Cardiac fibroblast (primary cell): ENCODE results near the gene TRIM69.

Experiments used
- DNase-seq, 2 donors: peaks; one replicate each; pipeline versions ENCODE4 v3.0.0 to v3.0.0-alpha.2; 2010; ENCODE audit warnings: low read depth in 2 of 2
- H3K4me3 ChIP-seq, 2 donors: replicated peaks in 1 of 2; 1 replicate in 1 of 2; 2 replicates in 1 of 2; pipeline ENCODE4 v1.5.1; 2011; ENCODE audit warnings: low read depth in 2 of 2, low read length in 2 of 2, mild to moderate bottlenecking in 2 of 2, moderate library complexity in 1 of 2
- TF ChIP-seq, protein P1 (sequence below): IDR thresholded peaks from one replicate; pipeline ENCODE4 v1.5.1; 2011; ENCODE audit warnings: low read depth, mild to moderate bottlenecking, low read length, inconsistent platforms

Gene TRIM69

DNA sequence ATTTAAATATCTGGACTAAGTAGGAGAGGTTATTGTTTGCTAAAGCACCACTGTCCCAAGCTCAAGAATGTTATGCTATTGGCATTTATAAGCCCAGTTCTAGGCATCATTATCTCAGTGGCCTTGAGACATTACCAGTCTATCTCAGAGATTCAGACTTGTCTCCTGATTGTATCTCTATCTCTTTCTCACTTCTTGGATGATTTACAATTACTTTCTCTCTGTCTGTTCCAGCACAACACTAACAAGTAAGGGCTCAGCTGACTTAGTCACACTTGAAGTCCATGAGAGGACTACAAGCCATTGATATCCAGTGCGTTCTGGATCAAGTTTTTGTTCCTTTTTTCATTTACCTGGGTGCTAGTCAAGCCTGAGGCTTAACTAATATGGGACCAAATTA lies 60.2 kb downstream of the TRIM69 start:
- no peak for DNase-seq
- H3K4me3 ChIP-seq: no peak overlapping the region
- TF ChIP-seq, protein P1, sequence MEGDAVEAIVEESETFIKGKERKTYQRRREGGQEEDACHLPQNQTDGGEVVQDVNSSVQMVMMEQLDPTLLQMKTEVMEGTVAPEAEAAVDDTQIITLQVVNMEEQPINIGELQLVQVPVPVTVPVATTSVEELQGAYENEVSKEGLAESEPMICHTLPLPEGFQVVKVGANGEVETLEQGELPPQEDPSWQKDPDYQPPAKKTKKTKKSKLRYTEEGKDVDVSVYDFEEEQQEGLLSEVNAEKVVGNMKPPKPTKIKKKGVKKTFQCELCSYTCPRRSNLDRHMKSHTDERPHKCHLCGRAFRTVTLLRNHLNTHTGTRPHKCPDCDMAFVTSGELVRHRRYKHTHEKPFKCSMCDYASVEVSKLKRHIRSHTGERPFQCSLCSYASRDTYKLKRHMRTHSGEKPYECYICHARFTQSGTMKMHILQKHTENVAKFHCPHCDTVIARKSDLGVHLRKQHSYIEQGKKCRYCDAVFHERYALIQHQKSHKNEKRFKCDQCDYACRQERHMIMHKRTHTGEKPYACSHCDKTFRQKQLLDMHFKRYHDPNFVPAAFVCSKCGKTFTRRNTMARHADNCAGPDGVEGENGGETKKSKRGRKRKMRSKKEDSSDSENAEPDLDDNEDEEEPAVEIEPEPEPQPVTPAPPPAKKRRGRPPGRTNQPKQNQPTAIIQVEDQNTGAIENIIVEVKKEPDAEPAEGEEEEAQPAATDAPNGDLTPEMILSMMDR: no peak

DNA sequence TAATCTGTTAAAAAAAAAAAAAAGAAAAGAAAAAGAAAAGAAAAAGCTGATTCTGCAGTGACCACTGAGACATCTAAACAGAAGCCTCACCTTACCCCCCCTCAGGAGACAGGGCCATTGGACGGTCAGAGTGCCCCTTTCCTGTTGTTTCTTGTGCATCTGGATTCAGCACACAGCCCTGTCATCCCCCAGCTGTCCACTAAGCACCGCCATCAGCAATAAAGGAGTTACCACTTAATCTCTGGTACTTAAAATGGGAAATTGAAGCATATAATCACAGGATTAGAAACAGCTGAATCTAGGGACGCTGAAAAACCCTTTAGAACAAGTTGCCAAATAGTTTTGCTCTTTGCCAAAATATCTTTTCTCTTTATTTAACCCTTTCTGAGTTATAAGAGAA lies 62.5 kb downstream of the TRIM69 start:
- no peak overlapping the region for H3K4me3 ChIP-seq
- TF ChIP-seq, protein P1: peak; percentile 38
- peak in 1 of 2 donors; percentile 33 for DNase-seq

DNA sequence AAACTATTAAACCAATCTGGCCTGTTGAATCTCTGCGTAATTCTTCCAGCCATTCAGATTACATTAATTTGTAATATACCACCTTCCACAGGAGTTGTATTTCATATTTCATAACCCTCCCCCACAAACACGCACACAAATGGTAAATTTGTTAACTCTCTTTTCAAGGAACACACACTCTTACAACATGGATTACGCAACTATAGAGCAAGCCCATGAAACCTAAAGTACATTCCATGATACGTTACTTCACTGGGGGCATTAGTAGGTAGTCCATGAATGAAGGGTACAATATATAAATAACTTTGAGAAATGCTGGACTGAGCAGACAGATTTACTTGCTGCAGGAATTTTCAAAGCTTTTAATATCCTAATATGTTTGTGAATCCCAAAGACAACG lies 65.0 kb downstream of the TRIM69 start:
- DNase-seq: peak; percentile 13 to 26
- TF ChIP-seq, protein P1: no peak
- H3K4me3 ChIP-seq: no peak overlapping the region

DNA sequence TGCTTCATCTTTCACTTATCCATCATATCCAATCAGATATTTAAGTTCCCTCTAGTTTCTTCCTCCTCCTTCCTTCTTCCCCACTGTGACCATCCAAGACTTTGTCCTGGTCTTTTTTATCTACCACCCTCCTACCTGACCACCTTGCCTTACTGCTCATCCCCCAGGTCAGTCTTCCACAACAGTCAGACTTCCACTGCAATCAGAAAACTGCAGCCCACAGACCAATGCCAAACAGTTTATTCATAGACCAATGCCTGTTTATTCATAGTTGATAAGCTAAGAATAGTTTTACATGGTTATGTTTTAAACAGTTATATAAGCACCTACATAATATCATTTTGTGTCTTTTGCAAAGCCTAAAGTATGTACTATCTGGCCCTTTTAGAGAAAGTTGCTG lies 65.5 kb downstream of the TRIM69 start:
- H3K4me3 ChIP-seq: no peak overlapping the region
- DNase-seq: no peak
- TF ChIP-seq, protein P1: no peak

DNA sequence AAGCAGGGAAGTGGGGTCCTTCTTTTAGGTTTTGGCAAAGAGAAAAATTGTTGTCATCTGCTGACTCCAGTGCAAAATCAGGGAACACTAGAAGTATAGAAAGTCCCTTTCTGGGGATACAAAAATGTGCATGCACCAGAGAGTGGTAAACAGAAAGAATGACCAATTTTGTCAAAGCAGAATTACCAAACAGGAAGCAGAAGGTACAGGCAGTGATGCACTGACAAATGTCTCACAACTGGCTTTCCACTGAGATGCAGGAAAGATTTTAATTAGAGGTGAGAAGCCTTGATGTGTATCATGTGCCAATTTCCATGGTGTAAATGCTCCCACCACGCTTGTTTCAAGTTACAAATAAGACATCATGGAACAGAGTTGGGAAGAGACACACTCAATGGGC lies 66.0 kb downstream of the TRIM69 start:
- TF ChIP-seq, protein P1: no peak
- no peak overlapping the region for H3K4me3 ChIP-seq
- no peak for DNase-seq

DNA sequence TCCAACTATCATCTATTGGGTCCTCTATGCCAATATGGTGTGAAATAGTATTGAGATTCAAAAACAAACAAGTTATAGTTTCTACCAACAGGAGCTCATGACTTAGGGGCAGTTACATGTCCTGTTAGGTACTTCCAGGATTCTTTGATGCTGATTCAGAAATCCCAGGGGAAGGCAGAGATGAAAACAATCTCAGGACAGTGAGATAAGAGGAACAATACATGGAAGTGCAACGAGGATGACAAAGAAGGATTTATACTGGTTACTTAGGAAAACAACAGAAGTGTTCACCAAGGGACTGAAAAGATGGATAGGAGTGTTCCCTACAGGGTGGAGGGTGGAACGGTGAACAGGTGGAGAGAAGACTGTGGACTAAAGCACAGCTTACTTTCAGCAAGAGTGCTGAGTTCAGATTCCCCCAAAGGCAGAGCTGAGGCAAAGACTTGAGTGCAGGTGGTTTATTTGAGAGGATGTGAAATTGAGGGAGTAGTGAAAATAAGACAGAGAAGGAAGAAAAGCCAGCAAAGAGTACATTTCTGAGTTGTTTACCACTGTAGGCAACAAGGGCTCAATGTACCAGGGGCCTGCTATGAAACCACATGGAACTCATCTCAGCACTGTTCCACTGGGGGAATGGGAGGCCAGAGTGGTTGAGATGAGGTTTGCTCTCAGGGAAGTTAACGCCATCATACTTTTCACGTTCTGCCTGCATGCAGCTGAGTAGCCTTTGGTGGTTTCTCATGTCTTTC lies 68.1 kb downstream of the TRIM69 start:
- H3K4me3 ChIP-seq: no peak overlapping the region
- TF ChIP-seq, protein P1: no peak
- peak; percentile 61 to 62 for DNase-seq

DNA sequence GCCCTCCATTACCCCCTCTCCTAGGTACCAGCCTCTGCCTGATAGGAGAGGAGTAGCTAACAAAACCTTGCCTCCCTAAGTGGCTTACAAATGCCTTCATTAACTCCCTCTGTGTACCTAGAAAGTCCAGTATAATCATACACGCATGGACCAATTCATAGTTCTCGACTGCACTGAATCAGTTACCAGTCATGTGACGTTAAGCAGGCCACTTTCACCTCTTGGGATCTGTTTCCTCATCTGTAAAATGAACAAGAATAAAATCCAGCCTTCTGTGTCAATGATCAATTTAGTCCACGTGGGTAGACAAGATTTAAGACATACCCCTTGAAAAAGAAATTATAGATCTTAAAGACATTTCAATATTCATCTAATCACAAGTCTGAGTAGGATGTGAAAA lies 72.2 kb downstream of the TRIM69 start:
- no peak overlapping the region for H3K4me3 ChIP-seq
- TF ChIP-seq, protein P1: no peak
- no peak for DNase-seq
